Keratinocyte (primary cell): Measurements from ENCODE around the gene KLK15.

Source experiments
- CTCF ChIP-seq, 3 experiments: IDR thresholded peaks in 1 of 3; conservative IDR thresholded peaks in 1 of 3; optimal IDR thresholded peaks in 1 of 3; 2 replicates in 2 of 3; 3 replicates in 1 of 3; pipeline versions ENCODE3 to v1.5.1; 2011; ENCODE audit warnings: low read length in 3 of 3, mild to moderate bottlenecking in 3 of 3, moderate library complexity in 2 of 3, control low read depth in 1 of 3, inconsistent platforms in 1 of 3; ENCODE audit not compliant: insufficient read depth in 2 of 3; ENCODE audit errors: extremely low read depth in 1 of 3
- EZH2 ChIP-seq: IDR thresholded peaks from one replicate; pipeline ENCODE4 v1.6.1; 2012; ENCODE audit warnings: inconsistent platforms, mild to moderate bottlenecking, low read length, moderate library complexity

- TF ChIP-seq EZH2, result no peak
- no peak for TF ChIP-seq CTCF (optimal IDR thresholded peaks at IDR 0.05 in 1 of 3, IDR thresholded peaks at IDR 0.05 in 1 of 3, conservative IDR thresholded peaks at IDR 0.05 in 1 of 3; ENCODE audit: extremely low read depth in 1 of 3, insufficient read depth in 2 of 3, low read length in 3 of 3)
These were observed 18.2 kb upstream of the KLK15 start for GRCh38 chr19:50851620-50852019.
